ENCODE measurements around the gene SLC17A2.

SLC17A2 gene

DNA sequence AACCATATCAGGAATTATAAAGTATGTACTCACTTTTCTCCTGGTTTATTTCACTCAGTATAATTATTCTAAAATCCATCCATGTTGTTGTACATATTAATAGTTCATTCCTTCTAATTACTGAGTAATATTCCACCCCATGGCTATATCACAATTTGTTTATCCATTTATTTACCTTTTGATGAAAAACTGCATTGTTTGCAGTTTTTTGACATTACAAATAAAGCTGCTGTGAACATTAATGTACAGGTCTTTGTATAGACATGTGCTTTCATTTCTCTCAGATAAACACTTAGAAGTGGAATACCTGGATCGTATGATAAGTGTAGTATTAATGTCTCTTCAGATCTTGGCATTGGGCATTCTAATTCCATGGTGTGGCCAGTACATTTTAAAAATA lies 60.7 kb downstream of the SLC17A2 start:
- no peak for DNase-seq

DNA sequence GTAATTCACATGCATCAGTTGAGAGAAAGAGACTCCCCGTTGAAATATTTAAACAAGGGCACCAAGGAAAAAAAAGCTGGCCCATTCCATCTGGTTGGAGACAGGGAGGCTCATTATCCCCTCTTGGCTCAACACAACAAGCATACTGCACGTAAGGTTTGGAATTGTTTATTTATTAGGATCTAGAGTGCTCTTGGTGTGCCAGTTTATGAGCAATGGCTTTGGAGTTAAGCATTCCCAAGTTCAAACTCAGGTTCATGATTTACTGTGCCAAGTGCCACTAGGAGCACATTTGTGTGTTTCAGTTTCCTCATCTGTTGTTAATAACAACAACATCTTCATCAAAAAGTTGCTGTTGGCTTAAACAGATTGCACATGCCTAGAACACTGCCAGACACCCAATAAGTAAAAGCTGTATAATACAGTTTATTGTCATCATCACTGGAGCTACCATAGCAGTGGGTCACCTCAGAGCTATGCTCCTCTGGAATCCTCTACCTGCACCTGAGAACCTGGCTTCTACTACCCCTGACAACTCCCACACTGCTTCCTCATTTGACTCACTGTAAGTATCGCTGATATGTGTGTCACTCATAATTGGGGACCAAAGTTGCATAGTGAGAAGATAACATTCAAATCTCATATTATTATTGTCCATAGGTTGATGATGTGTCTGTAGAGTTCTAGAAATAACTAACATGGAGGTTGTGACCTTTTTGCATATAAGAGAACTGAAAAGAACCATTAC lies 61.9 kb downstream of the SLC17A2 start:
- in situ Hi-C loops (cut with HindIII; ENCODE audit: low pct_ligation_motif_present, low pct_unique_long_range_greater_than_20kb, low sequenced_read_pairs) = no loop called here
- no peak for DNase-seq

More for the DNA sequence above, 60.7 kb downstream of the SLC17A2 start:
- in situ Hi-C loops (cut with HindIII; ENCODE audit: low pct_ligation_motif_present, low pct_unique_long_range_greater_than_20kb, low sequenced_read_pairs) = no loop called here

DNA sequence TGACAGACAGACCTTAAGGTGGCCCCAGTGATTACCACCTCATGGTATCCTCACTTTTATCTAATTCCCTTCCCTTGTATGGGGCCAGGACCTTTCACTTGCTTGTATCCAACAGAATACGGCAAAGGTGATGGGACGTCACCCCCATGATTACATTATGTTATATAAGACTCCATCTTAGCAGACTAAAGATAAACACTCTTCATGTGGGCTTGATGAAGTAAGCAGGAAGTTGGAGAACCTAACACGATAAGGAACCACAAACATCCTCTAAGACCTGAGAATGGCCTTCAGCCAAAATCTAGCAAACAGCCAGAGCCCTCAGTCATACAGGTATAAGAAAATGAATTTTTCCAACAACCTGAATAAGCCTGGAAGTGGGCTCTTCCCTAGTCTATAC lies 64.5 kb downstream of the SLC17A2 start:
- DNase-seq = no peak
- in situ Hi-C loops (cut with HindIII; ENCODE audit: low pct_ligation_motif_present, low pct_unique_long_range_greater_than_20kb, low sequenced_read_pairs) = no loop called here

DNA sequence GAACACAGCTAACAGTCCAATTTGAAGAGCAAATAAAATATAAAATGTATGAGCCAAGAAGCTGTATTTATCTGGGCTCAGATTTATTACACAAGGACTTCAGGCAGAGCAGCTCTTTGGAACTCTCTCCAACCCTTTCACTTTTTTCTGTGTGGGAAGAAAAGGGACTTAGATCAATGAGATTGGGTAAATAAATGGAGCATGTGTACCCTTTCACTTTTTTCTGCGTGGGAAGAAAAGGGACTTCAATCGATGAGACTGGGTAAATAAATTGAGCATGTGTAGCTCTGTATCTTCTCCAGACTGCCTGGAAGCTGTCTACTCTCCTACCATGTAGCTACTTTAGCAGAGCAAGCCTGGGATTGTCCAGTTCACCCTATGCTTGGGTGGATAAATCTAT lies 67.1 kb downstream of the SLC17A2 start:
- in situ Hi-C loops (cut with HindIII; ENCODE audit: low pct_ligation_motif_present, low pct_unique_long_range_greater_than_20kb, low sequenced_read_pairs) = no loop called here

More for the DNA sequence above, 67.1 kb downstream of the SLC17A2 start:
- DNase-seq = no peak
